ENCODE results near the gene ZNF184. TPM values are rescaled to one million over a fixed set of nuclear protein-coding genes. Genes with fewer than 3 reads are reported as not detected.
A peak's percentile ranks its signal among the peaks of the same experiment; 100 is the strongest.

The ZNF184 gene
- total and polyA plus RNA-seq, 9 of the 15 experiments (the other 6 are each of a cell fraction or from before 2014, with no cell fraction given): 7.6 to 22.2 (median 12.8) TPM

DNA sequence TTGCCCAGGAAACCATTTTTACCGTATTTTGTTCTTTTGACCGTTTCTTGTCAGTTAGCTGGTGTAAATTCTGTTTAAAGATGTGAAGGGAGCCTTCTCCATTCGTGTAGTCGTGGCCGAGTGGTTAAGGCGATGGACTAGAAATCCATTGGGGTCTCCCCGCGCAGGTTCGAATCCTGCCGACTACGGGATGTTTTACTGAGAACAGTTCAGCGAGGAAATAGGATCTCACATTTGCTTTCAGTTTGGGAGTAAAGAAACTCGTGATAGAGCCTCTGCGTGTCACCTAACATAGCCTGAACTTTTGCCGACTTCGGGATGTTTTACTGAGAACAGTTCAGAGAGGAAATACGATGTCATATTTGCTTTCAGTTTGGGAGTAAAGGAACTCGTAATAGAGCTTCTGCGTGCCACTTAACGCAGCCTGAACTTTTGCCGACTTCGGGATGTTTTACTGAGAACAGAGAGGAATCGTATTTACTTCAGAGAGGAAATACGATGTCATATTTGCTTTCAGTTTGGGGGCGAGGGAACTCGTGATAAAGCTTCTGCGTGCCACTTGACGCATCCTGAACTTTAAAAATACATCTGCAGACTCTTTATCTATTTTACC lies 5.9 kb upstream of the ZNF184 start (continued):
- TF ChIP-seq PML (IDR thresholded peaks at IDR 0.05; ENCODE audit: low read length): no peak; the same call in 1 of the 2 replicates
- no peak for TF ChIP-seq YBX1 (IDR thresholded peaks at IDR 0.05)
- TF ChIP-seq FOSL1 (tag; conservative IDR thresholded peaks at IDR 0.05): no peak; the same call in 1 of the 2 replicates
- TF ChIP-seq ZNF174 (CRISPR knock-in tag; IDR thresholded peaks at IDR 0.05): no peak
- peak; percentile 81 for TF ChIP-seq RBM39 (optimal IDR thresholded peaks at IDR 0.05; ENCODE audit: low read depth, low read length)
- TF ChIP-seq PHF20 (IDR thresholded peaks at IDR 0.05; ENCODE audit: partially characterized antibody): peak; percentile 43
- TF ChIP-seq, protein P1, sequence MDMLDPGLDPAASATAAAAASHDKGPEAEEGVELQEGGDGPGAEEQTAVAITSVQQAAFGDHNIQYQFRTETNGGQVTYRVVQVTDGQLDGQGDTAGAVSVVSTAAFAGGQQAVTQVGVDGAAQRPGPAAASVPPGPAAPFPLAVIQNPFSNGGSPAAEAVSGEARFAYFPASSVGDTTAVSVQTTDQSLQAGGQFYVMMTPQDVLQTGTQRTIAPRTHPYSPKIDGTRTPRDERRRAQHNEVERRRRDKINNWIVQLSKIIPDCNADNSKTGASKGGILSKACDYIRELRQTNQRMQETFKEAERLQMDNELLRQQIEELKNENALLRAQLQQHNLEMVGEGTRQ (CRISPR knock-in tag; IDR thresholded peaks at IDR 0.05): no peak
- TF ChIP-seq BMI1 (IDR thresholded peaks at IDR 0.05; ENCODE audit: low read length): no peak
- TF ChIP-seq ZNF140 (CRISPR knock-in tag; IDR thresholded peaks at IDR 0.05): no peak
- TF ChIP-seq HDGF (IDR thresholded peaks at IDR 0.05): no peak
- TF ChIP-seq CTBP1 (IDR thresholded peaks at IDR 0.05; ENCODE audit: borderline replicate concordance): no peak; the same call in 1 of the 2 replicates
- TF ChIP-seq HNRNPUL1 (IDR thresholded peaks at IDR 0.05; ENCODE audit: low read length): no peak
- TF ChIP-seq CHCHD3 (CRISPR knock-in tag; IDR thresholded peaks at IDR 0.05): no peak
- no peak for TF ChIP-seq FOXJ3 (CRISPR knock-in tag; IDR thresholded peaks at IDR 0.05)
- peak; percentile 84; the same call in 1 of the 2 replicates for TF ChIP-seq ILF3 (IDR thresholded peaks at IDR 0.05; ENCODE audit: borderline replicate concordance)
- no peak for TF ChIP-seq KLF16 (IDR thresholded peaks at IDR 0.05)
- TF ChIP-seq RNF2 (IDR thresholded peaks at IDR 0.05): peak; percentile 83
- peak; percentile 87 for TF ChIP-seq EP300 (IDR thresholded peaks at IDR 0.05; ENCODE audit: low read length)
- peak; percentile 39; the same call in 1 of the 2 replicates for TF ChIP-seq ZNF76 (CRISPR knock-in tag; IDR thresholded peaks at IDR 0.05; ENCODE audit: borderline replicate concordance)
- TF ChIP-seq CREM (IDR thresholded peaks at IDR 0.05; ENCODE audit: low read depth): no peak; the same call in none of the 2 replicates
- no peak for TF ChIP-seq MAFG (tag; conservative IDR thresholded peaks at IDR 0.05)
- TF ChIP-seq RFX5 (IDR thresholded peaks at IDR 0.05; ENCODE audit: low read depth, low read length): no peak; the same call in 1 of the 2 replicates
- no peak for TF ChIP-seq ZNF778 (CRISPR knock-in tag; IDR thresholded peaks at IDR 0.05)
- TF ChIP-seq RAD51 (IDR thresholded peaks at IDR 0.05; ENCODE audit: borderline replicate concordance, low read depth): peak; percentile 30; the same call in 1 of the 2 replicates
- no peak for TF ChIP-seq PCBP1 (IDR thresholded peaks at IDR 0.05; ENCODE audit: low read depth, low read length, poor library complexity, severe bottlenecking)
- no peak for TF ChIP-seq KLF13 (tag; IDR thresholded peaks at IDR 0.05; ENCODE audit: borderline replicate concordance, low read depth)
- TF ChIP-seq NCOR1 (IDR thresholded peaks at IDR 0.05): no peak; the same call in 1 of the 2 replicates
- TF ChIP-seq ATF1 (CRISPR knock-in tag; IDR thresholded peaks at IDR 0.05): no peak
- TF ChIP-seq ATF1 (tag; IDR thresholded peaks at IDR 0.05): no peak
- TF ChIP-seq ZNF3 (CRISPR knock-in tag; IDR thresholded peaks at IDR 0.05): no peak
- no peak for TF ChIP-seq ZNF780A (CRISPR knock-in tag; IDR thresholded peaks at IDR 0.05)
- TF ChIP-seq SMARCA4 (IDR thresholded peaks at IDR 0.05): no peak
- TF ChIP-seq ELF4 (CRISPR knock-in tag; IDR thresholded peaks at IDR 0.05): no peak; the same call in 1 of the 2 replicates
- TF ChIP-seq TCF7L2 (IDR thresholded peaks at IDR 0.05; ENCODE audit: low read depth, low read length): no peak
- TF ChIP-seq RUNX1 (IDR thresholded peaks at IDR 0.05; ENCODE audit: low read depth): no peak
- peak; percentile 48 for TF ChIP-seq HDAC3 (IDR thresholded peaks at IDR 0.05; ENCODE audit: borderline replicate concordance, partially characterized antibody)
- TF ChIP-seq CC2D1A (IDR thresholded peaks at IDR 0.05): peak; percentile 57; the same call in 1 of the 2 replicates

Measured in K562 (cell line).